Right lung (tissue), 10 donors: Measurements from ENCODE around the gene FAM153A. TPM values are rescaled to one million over a fixed set of nuclear protein-coding genes. Genes with fewer than 3 reads are reported as not detected.
"Not testable (repeated sequence)": the region's sequence is repeated elsewhere in the genome, so short reads cannot be mapped to it uniquely, and the experiment has no call there.

Experiments
- DNase-seq, 2 donors: peaks; one replicate each; pipeline ENCODE4 v3.0.0-alpha.2; 2013
- long read RNA-seq, 8 donors: transcript quantifications; one replicate each; lab custom pipeline, GENCODE V29; 2026
- polyA plus RNA-seq, 5 donors: library from polyadenylated mRNA; unstranded; fragments of 120-200 nt; gene quantifications; one replicate each; pipeline versions ENCODE4 v1.2.1 to v1.2.3, GENCODE V29; 2013; ENCODE audit warnings: inconsistent platforms in 1 of 5, low replicate concordance in 1 of 5; ENCODE audit not compliant: insufficient read length in 5 of 5, insufficient read depth in 1 of 5

The FAM153A gene
- under 1 TPM in 4 of 5 donors, not detected in 1; 0.11 to 0.27 (median 0.20) TPM for polyA plus RNA-seq
- long read RNA-seq, donor 1 = 0 reads
- long read RNA-seq, donor 2 = 0 reads
- long read RNA-seq, donor 3 = 0 reads
- long read RNA-seq, donor 4 = 0 reads
- long read RNA-seq, donor 5 = 0 reads
- long read RNA-seq, donor 6 = 0 reads
- long read RNA-seq, donor 7 = 0 reads
- long read RNA-seq, donor 8 = 0 reads

GRCh38 chr5:177782792-177783633 lies at the start of gene FAM153A:
TSS of gene FAM153A (minus strand) at chr5:177782899.
- DNase-seq = not testable (repeated sequence)

GRCh38 chr5:177832287-177832686 lies 49.6 kb upstream of the FAM153A start:
- DNase-seq = not testable (repeated sequence)

GRCh38 chr5:177826073-177826472 lies 43.4 kb upstream of the FAM153A start:
- not testable (repeated sequence) for DNase-seq

GRCh38 chr5:177824776-177825175 lies 42.1 kb upstream of the FAM153A start:
- DNase-seq = not testable (repeated sequence)

GRCh38 chr5:177822489-177822888 lies 39.8 kb upstream of the FAM153A start:
- not testable (repeated sequence) for DNase-seq

- DNase-seq = not testable (repeated sequence)
Observed at GRCh38 chr5:177819664-177820063, 37.0 kb upstream of the FAM153A start.

GRCh38 chr5:177812814-177813425 lies 30.2 kb upstream of the FAM153A start:
- DNase-seq = not testable (repeated sequence)

GRCh38 chr5:177812160-177812743 lies 29.6 kb upstream of the FAM153A start:
- DNase-seq = not testable (repeated sequence)

GRCh38 chr5:177809209-177809913 lies 26.7 kb upstream of the FAM153A start:
- not testable (repeated sequence) for DNase-seq

GRCh38 chr5:177808420-177808819 lies 25.7 kb upstream of the FAM153A start:
- DNase-seq = not testable (repeated sequence)

- not testable (repeated sequence) for DNase-seq
Observed at GRCh38 chr5:177807265-177807664, 24.6 kb upstream of the FAM153A start.

- DNase-seq = not testable (repeated sequence)
Observed at GRCh38 chr5:177801427-177801826, 18.7 kb upstream of the FAM153A start.

GRCh38 chr5:177798237-177798840 lies 15.6 kb upstream of the FAM153A start:
- DNase-seq = not testable (repeated sequence)

GRCh38 chr5:177793272-177793671 lies 10.6 kb upstream of the FAM153A start:
- not testable (repeated sequence) for DNase-seq

- DNase-seq = not testable (repeated sequence)
Observed at GRCh38 chr5:177791649-177792048, 8.9 kb upstream of the FAM153A start.

- not testable (repeated sequence) for DNase-seq
Observed at GRCh38 chr5:177782169-177782568, 530 bp downstream of the FAM153A start.

- DNase-seq = not testable (repeated sequence)
Observed at GRCh38 chr5:177771206-177771605, 11.5 kb downstream of the FAM153A start.

GRCh38 chr5:177770646-177771045 lies 12.1 kb downstream of the FAM153A start:
- not testable (repeated sequence) for DNase-seq

- not testable (repeated sequence) for DNase-seq
Observed at GRCh38 chr5:177763737-177764508, 18.8 kb downstream of the FAM153A start.

GRCh38 chr5:177760954-177761353 lies 21.7 kb downstream of the FAM153A start:
- not testable (repeated sequence) for DNase-seq
